Central memory CD8-positive, alpha-beta T cell (primary cell): ENCODE measurements around the gene DNAI2.
A peak's percentile ranks its signal among the peaks of the same experiment; 100 is the strongest.
"Not testable (repeated sequence)": the region's sequence is repeated elsewhere in the genome, so short reads cannot be mapped to it uniquely, and the experiment has no call there.

Experiments
- ATAC-seq: fragments of 150-1000 bp; cut with Tn5 transposase; replicated peaks from 2 replicates; pipeline ENCODE4 v1.10.0; 2022; ENCODE audit warnings: mild to moderate bottlenecking, moderate FRiP score, moderate number of reproducible peaks; ENCODE audit not compliant: poor library complexity, severe bottlenecking; ENCODE audit errors: extremely low read depth
- DNase-seq, 2 donors: peaks; one replicate each; pipeline ENCODE4 v3.0.0; 2021; ENCODE audit warnings: low spot score in 2 of 2
- H3K27ac Mint-ChIP-seq: one replicate; pipeline ENCODE4 v1.8.0; 2022; ENCODE audit warnings: low read depth, mild to moderate bottlenecking, moderate library complexity, mixed read lengths
- H3K27me3 Mint-ChIP-seq: one replicate; pipeline ENCODE4 v1.8.0; 2022; ENCODE audit warnings: mixed read lengths
- H3K36me3 Mint-ChIP-seq: one replicate; pipeline ENCODE4 v1.8.0; 2022; ENCODE audit warnings: mild to moderate bottlenecking, moderate library complexity, mixed read lengths; ENCODE audit not compliant: insufficient read depth
- H3K4me1 Mint-ChIP-seq: one replicate; pipeline ENCODE4 v1.8.0; 2022; ENCODE audit warnings: mixed read lengths
- H3K4me3 Mint-ChIP-seq: one replicate; pipeline ENCODE4 v1.8.0; 2022; ENCODE audit warnings: mild to moderate bottlenecking, moderate library complexity, mixed read lengths
- H3K9me3 Mint-ChIP-seq: one replicate; pipeline ENCODE4 v1.8.0; 2022; ENCODE audit warnings: mixed read lengths

DNAI2 gene

GRCh38 chr17:74271281-74271680, 2.8 kb upstream of the DNAI2 start:
- Mint-ChIP-seq H3K27me3 (peaks cover 40% of the 10 kb centered on the region), H3K4me3 (no peak overlapping the region), H3K36me3 (peaks cover 7% of the 10 kb centered on the region), H3K27ac (no peak overlapping the region), H3K9me3 (no peaks in the 10 kb centered on the region), H3K4me1 (peaks cover 39% of the 10 kb centered on the region)
- no peak for DNase-seq
- ATAC-seq: no peak

GRCh38 chr17:74271901-74272561, 2.0 kb upstream of the DNAI2 start:
- peaks cover 43% of the 10 kb centered on the region for H3K4me1 Mint-ChIP-seq
- H3K27me3 Mint-ChIP-seq: peaks cover 34% of the 10 kb centered on the region
- no peak overlapping the region for H3K27ac Mint-ChIP-seq
- H3K4me3 Mint-ChIP-seq: no peak overlapping the region
- H3K36me3 Mint-ChIP-seq: peaks cover 9% of the 10 kb centered on the region
- DNase-seq (no peak), ATAC-seq (no peak)
- H3K9me3 Mint-ChIP-seq: no peaks in the 10 kb centered on the region

- no peak overlapping the region for H3K4me3 Mint-ChIP-seq
- H3K27ac Mint-ChIP-seq: no peak overlapping the region
- no peak for ATAC-seq
- peaks cover 40% of the 10 kb centered on the region for H3K4me1 Mint-ChIP-seq
- no peak for DNase-seq
- H3K36me3 Mint-ChIP-seq: peaks cover 9% of the 10 kb centered on the region
- H3K9me3 Mint-ChIP-seq: no peaks in the 10 kb centered on the region
- H3K27me3 Mint-ChIP-seq: peaks cover 27% of the 10 kb centered on the region
Observed at GRCh38 chr17:74272731-74273201, 1.3 kb upstream of the DNAI2 start.

- DNase-seq (no peak), ATAC-seq (peak; percentile 29)
- H3K4me1 Mint-ChIP-seq: peaks cover 37% of the 10 kb centered on the region
- peak overlapping the region; percentile 77 for H3K4me3 Mint-ChIP-seq
- H3K27ac Mint-ChIP-seq: peak overlapping the region; percentile 86
- H3K9me3 Mint-ChIP-seq: no peaks in the 10 kb centered on the region
- H3K36me3 Mint-ChIP-seq: peaks cover 11% of the 10 kb centered on the region
- H3K27me3 Mint-ChIP-seq: peaks cover 13% of the 10 kb centered on the region
Observed at GRCh38 chr17:74274709-74275340, 791 bp downstream of the DNAI2 start.

- no peak for ATAC-seq
- Mint-ChIP-seq H3K9me3 (no peaks in the 10 kb centered on the region), H3K27ac (peak overlapping the region; percentile 70), H3K27me3 (peaks cover 13% of the 10 kb centered on the region), H3K4me3 (no peak overlapping the region), H3K36me3 (peaks cover 15% of the 10 kb centered on the region), H3K4me1 (peaks cover 46% of the 10 kb centered on the region)
- no peak for DNase-seq
Observed at GRCh38 chr17:74276051-74276476, 2.0 kb downstream of the DNAI2 start.

GRCh38 chr17:74276541-74277009, 2.5 kb downstream of the DNAI2 start:
- H3K9me3 Mint-ChIP-seq: no peaks in the 10 kb centered on the region
- peaks cover 13% of the 10 kb centered on the region for H3K27me3 Mint-ChIP-seq
- H3K36me3 Mint-ChIP-seq: peaks cover 15% of the 10 kb centered on the region
- DNase-seq: no peak
- H3K27ac Mint-ChIP-seq: no peak overlapping the region
- peaks cover 46% of the 10 kb centered on the region for H3K4me1 Mint-ChIP-seq
- ATAC-seq: no peak
- no peak overlapping the region for H3K4me3 Mint-ChIP-seq

- Mint-ChIP-seq H3K9me3 (no peaks in the 10 kb centered on the region), H3K27ac (peak overlapping the region; percentile 88), H3K27me3 (peaks cover 4% of the 10 kb centered on the region), H3K4me1 (peaks cover 54% of the 10 kb centered on the region), H3K36me3 (peaks cover 21% of the 10 kb centered on the region), H3K4me3 (no peak overlapping the region)
- ATAC-seq: no peak
- DNase-seq: no peak
Observed at GRCh38 chr17:74277935-74278334, 3.9 kb downstream of the DNAI2 start.

GRCh38 chr17:74279617-74280016, 5.6 kb downstream of the DNAI2 start:
- Mint-ChIP-seq H3K27ac (peak overlapping the region; percentile 89), H3K4me3 (peak overlapping the region; percentile 36), H3K36me3 (peaks cover 20% of the 10 kb centered on the region), H3K4me1 (peaks cover 46% of the 10 kb centered on the region)
- H3K9me3 Mint-ChIP-seq, H3K27me3 Mint-ChIP-seq, DNase-seq, ATAC-seq: not testable (repeated sequence)

GRCh38 chr17:74280093-74280513, 6.1 kb downstream of the DNAI2 start:
- H3K9me3 Mint-ChIP-seq: no peaks in the 10 kb centered on the region
- peak overlapping the region; percentile 89 for H3K27ac Mint-ChIP-seq
- peak overlapping the region; percentile 36 for H3K4me3 Mint-ChIP-seq
- DNase-seq (peak; percentile 36 to 55), ATAC-seq (peak; percentile 76)
- H3K27me3 Mint-ChIP-seq: no peaks in the 10 kb centered on the region
- peaks cover 20% of the 10 kb centered on the region for H3K36me3 Mint-ChIP-seq
- H3K4me1 Mint-ChIP-seq: peaks cover 46% of the 10 kb centered on the region

GRCh38 chr17:74281799-74282198, 7.8 kb downstream of the DNAI2 start:
- Mint-ChIP-seq H3K27me3 (no peaks in the 10 kb centered on the region), H3K4me1 (peaks cover 43% of the 10 kb centered on the region), H3K9me3 (no peaks in the 10 kb centered on the region), H3K4me3 (no peak overlapping the region), H3K36me3 (peaks cover 18% of the 10 kb centered on the region), H3K27ac (no peak overlapping the region)
- ATAC-seq (no peak), DNase-seq (no peak)

GRCh38 chr17:74282274-74282586, 8.2 kb downstream of the DNAI2 start:
- Mint-ChIP-seq H3K4me3 (peak overlapping the region; percentile 38), H3K36me3 (peaks cover 18% of the 10 kb centered on the region), H3K4me1 (peaks cover 47% of the 10 kb centered on the region), H3K27ac (peak overlapping the region; percentile 87)
- DNase-seq, H3K9me3 Mint-ChIP-seq, H3K27me3 Mint-ChIP-seq, ATAC-seq: not testable (repeated sequence)

- DNase-seq (peak in 1 of 2 donors; percentile 55), ATAC-seq (peak; percentile 85)
- Mint-ChIP-seq H3K27ac (peak overlapping the region; percentile 87), H3K4me1 (peaks cover 47% of the 10 kb centered on the region), H3K36me3 (peaks cover 18% of the 10 kb centered on the region), H3K4me3 (peak overlapping the region; percentile 38), H3K27me3 (no peaks in the 10 kb centered on the region), H3K9me3 (no peaks in the 10 kb centered on the region)
Observed at GRCh38 chr17:74282587-74283370, 8.7 kb downstream of the DNAI2 start.
